HT-29 (cell line): Measurements from ENCODE around the gene CBS. TPM values are rescaled to one million over a fixed set of nuclear protein-coding genes. Genes with fewer than 3 reads are reported as not detected.
"Not testable (repeated sequence)": the region's sequence is repeated elsewhere in the genome, so short reads cannot be mapped to it uniquely, and the experiment has no call there.

ENCODE experiments used
- DNase-seq: peaks from one replicate; pipeline ENCODE4 v3.0.0-alpha.2; 2015; ENCODE audit warnings: low spot score
- total RNA-seq: library from RNA; depleted of rRNA; stranded (reverse); fragments of >200 nt; shearing (Covaris generic); gene quantifications from 2 replicates; pipeline ENCODE4 v1.2.3, GENCODE V29; 2014; rRNA removed

The CBS gene
- total RNA-seq: 0.47 TPM in 1 of 2 replicates, not detected in the other

DNA sequence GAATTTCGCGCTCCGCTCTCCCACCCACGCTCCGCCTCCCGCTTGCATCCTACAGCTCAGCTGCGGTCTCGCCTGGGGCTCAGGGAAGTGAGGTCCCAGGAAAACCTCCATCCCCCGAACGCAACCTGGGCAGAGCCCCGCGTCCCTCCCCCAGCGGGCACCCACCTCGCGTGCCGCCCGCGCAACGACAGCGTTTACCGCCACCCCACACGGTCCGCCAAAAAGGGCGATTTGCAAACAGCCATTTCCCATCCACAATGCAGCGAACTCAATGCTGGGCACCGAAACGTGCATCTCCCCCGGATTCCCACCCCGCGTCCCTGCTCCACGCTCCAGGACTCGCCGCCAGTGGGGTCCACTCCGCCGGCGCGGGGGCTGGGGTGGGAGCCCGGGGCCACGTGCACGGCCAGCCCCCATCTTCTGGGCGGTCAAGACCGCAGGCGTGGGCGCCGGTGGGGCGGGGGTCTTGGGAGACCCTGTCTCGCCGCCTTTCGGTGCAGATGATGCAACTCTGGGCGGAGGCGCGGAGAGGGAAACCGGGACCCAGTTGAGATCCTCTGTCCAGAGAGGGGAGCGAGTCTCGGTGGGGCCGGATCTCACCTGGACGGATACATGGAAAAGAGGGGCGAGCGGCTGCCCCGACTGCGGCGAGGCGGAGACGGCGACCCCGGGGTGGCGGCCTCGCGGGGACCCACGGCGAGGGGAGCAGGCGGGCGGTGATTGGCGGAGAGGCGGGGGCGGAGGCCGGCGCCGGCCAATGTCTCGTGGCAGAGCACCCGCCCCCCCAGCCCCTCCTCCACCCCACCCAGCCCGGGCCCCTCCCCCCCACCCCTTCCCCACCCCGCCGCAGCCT, at the start of gene CBS:
Gene CBS (minus strand): TSS at position 666 of the 853 bp plus-strand sequence. CDS start 3,642 bp downstream, outside the sequence.
- DNase-seq: not testable (repeated sequence)

DNA sequence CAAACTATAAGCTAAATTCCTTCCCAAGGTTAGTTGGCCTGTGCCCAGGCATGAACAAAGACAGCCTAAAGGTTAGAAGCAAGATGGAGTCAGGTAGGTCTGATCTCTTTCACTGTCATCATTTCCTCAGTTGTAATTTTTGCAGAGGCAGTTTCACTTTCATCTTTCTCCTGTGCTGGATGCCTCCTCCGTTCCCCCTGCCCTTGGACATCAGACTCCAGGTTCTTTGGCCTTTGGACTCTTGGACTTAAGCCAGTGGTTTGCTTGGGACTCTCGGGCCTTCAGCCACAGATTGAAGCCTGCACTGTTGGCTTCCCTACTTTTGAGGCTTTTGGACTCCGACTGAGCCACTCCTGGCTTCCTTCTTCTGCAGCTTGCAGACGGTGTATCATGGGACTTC, 40.3 kb upstream of the CBS start:
- DNase-seq: not testable (repeated sequence)

GRCh38 chr21:43114483-43114882, 38.8 kb upstream of the CBS start:
- DNase-seq: not testable (repeated sequence)

GRCh38 chr21:43109006-43109405, 33.4 kb upstream of the CBS start:
- DNase-seq: not testable (repeated sequence)

GRCh38 chr21:43108177-43108576, 32.5 kb upstream of the CBS start:
- DNase-seq: not testable (repeated sequence)

GRCh38 chr21:43107794-43108137, 32.1 kb upstream of the CBS start:
- DNase-seq: not testable (repeated sequence)

- not testable (repeated sequence) for DNase-seq
Measured at GRCh38 chr21:43106965-43107793, 31.5 kb upstream of the CBS start, which contains the start of gene U2AF1. U2AF1 (minus strand) TSS chr21:43107570; CDS start chr21:43107494, 76 bp downstream.

GRCh38 chr21:43104642-43105041, 29.0 kb upstream of the CBS start:
- not testable (repeated sequence) for DNase-seq

- not testable (repeated sequence) for DNase-seq
Measured at GRCh38 chr21:43102281-43102680, 26.6 kb upstream of the CBS start.

- DNase-seq: not testable (repeated sequence)
Measured at GRCh38 chr21:43101676-43102075, 26.0 kb upstream of the CBS start.

DNA sequence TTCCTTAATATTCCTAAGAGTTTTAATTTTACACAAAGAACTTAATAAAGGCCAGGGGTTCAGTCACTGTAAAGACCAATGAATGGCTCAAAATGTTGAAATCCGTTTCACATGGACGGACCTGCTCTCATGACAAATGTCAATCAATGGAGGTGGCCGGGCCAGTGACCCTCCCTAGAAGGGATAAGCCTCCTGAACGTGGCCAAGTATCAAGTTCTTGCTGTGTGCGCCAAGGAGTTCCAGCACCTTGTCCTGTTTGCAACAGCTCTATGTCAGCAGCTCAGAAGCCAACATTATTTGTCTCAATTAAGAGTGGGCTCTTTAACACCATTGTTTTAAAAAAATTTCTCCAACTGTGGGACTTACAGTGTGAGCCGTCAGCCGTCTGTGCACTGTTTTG, 25.4 kb upstream of the CBS start:
- DNase-seq: not testable (repeated sequence)

GRCh38 chr21:43091979-43092614, 16.5 kb upstream of the CBS start:
- DNase-seq: not testable (repeated sequence)

- not testable (repeated sequence) for DNase-seq
Measured at GRCh38 chr21:43090947-43091346, 15.3 kb upstream of the CBS start.

DNA sequence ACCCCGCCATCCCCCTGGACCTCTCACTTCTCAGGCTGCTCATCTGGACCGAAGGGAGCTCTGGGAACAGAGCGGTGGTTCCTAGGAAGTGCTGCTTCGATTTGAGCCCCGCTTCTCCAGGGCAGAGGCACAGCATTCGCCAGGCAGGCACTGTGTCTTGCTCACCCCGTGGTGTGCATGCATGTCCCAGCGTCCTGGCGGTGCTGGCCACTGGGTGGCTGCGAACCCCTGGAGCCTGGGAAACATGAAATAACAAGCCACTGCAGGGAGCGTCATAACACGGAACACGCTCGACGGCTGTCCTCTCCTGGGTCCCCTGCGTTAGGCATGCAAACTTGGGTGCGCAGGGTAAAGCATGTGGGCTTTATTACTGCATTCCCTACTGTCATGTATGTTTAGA, 13.8 kb upstream of the CBS start:
- DNase-seq: not testable (repeated sequence)

- not testable (repeated sequence) for DNase-seq
Measured at GRCh38 chr21:43082587-43083300, 7.1 kb upstream of the CBS start.

- DNase-seq: not testable (repeated sequence)
Measured at GRCh38 chr21:43076643-43077042, 1.0 kb upstream of the CBS start.

GRCh38 chr21:43076023-43076637, 495 bp upstream of the CBS start:
- not testable (repeated sequence) for DNase-seq

DNA sequence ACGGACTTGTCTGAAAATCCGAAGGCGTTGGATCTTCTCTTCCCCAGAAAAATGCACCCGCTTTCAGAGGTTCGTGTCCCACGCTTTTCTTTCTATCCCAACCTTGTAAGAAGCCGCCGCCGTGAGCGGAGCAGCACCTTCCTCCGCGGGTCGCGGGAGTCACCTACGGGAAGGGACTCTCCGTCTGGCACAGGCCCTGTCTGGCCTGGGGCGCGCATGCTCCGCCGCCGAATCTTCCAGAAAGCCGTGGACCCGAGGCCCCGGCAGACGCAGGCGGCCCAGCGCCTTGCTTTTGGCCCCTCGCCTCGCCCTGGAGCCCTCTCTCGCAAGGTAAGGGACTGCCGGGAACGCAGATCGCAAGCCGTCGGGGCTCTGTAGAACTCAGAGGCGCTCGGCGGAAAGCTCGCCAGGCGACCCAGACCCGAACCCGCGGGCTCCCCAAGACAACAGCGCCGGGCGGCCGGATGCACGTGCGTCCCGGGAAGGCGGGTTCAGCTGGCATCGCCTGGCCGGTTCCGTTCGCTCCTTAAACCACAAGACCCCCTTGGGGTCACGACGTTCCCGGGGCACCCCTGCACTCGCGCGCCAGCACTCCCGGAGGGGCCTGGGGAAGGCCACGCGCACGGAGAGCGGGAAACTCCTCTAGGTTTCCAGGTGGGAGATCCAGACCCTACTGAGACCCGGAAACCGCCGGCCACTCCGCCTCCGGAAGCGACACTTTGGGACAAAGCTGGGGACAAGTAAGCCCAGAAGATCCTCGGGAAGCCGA, 1.1 kb downstream of the CBS start:
- not testable (repeated sequence) for DNase-seq

DNA sequence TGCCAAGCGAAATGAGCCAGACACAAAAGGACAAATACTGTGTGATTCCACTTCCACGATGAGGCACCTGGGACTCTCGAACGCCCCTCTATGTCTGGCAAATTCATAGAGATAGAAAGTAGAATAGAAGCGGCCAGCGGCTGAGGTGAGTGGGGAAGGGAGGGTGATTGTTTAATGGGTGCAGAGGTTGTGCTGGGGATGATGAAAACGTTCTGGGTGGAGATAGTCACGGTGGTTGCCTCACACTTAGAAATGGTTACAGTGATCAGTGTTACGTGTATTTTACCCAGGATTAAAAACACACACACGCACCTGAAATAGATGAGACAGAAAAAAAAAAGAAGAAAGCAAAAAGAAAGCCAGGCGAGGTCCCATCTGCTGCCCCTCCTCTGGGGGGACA, 2.9 kb downstream of the CBS start:
- not testable (repeated sequence) for DNase-seq

- not testable (repeated sequence) for DNase-seq
Measured at GRCh38 chr21:43069682-43070081, 6.0 kb downstream of the CBS start.
